Measurements from ENCODE around the gene ETV2.

GRCh38 chr19:35657904-35658700 is 16.6 kb downstream of the ETV2 start:
- TF ChIP-seq POLR2A (IDR thresholded peaks at IDR 0.05) (no peak), CTCF (IDR thresholded peaks at IDR 0.05 in 4 of 5, conservative IDR thresholded peaks at IDR 0.05 in 1 of 5) (no peak)
